Measurements from ENCODE around the gene HRH3.

DNA sequence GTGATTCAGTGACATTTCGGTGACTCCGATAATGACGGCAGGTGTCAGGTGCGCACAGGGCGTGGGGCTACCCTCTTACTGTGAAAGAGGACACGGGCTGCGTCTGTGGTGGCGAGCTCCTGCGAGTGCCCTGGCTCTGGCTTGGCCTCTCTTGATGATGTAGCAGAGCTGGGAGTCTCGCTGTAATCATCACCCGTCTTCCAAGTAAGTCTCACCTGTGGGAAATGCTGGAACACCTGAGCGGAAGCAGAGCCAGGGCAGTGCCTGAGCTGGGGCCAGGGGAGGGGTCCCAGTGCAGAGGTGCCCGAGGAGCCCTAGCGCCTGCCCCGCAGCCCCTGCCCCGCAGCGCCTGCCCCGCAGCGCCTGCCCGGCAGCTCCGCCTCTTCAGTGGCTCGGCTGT, 23.0 kb upstream of the HRH3 start:
- TF ChIP-seq, protein P1, sequence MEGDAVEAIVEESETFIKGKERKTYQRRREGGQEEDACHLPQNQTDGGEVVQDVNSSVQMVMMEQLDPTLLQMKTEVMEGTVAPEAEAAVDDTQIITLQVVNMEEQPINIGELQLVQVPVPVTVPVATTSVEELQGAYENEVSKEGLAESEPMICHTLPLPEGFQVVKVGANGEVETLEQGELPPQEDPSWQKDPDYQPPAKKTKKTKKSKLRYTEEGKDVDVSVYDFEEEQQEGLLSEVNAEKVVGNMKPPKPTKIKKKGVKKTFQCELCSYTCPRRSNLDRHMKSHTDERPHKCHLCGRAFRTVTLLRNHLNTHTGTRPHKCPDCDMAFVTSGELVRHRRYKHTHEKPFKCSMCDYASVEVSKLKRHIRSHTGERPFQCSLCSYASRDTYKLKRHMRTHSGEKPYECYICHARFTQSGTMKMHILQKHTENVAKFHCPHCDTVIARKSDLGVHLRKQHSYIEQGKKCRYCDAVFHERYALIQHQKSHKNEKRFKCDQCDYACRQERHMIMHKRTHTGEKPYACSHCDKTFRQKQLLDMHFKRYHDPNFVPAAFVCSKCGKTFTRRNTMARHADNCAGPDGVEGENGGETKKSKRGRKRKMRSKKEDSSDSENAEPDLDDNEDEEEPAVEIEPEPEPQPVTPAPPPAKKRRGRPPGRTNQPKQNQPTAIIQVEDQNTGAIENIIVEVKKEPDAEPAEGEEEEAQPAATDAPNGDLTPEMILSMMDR (IDR thresholded peaks at IDR 0.05; ENCODE audit: low read length) = no peak
- TF ChIP-seq EZH2 (IDR thresholded peaks at IDR 0.05; ENCODE audit: borderline replicate concordance, low read length) = no peak

Data from OCI-LY1 (cell line).